GM21786 (cell line): ENCODE data around the gene FIBP.

Experiments
- ATAC-seq: cut with Tn5 transposase; IDR thresholded peaks from one replicate; pipeline ENCODE4 v1.9.1; 2021; ENCODE audit not compliant: unreplicated experiment

FIBP gene

DNA sequence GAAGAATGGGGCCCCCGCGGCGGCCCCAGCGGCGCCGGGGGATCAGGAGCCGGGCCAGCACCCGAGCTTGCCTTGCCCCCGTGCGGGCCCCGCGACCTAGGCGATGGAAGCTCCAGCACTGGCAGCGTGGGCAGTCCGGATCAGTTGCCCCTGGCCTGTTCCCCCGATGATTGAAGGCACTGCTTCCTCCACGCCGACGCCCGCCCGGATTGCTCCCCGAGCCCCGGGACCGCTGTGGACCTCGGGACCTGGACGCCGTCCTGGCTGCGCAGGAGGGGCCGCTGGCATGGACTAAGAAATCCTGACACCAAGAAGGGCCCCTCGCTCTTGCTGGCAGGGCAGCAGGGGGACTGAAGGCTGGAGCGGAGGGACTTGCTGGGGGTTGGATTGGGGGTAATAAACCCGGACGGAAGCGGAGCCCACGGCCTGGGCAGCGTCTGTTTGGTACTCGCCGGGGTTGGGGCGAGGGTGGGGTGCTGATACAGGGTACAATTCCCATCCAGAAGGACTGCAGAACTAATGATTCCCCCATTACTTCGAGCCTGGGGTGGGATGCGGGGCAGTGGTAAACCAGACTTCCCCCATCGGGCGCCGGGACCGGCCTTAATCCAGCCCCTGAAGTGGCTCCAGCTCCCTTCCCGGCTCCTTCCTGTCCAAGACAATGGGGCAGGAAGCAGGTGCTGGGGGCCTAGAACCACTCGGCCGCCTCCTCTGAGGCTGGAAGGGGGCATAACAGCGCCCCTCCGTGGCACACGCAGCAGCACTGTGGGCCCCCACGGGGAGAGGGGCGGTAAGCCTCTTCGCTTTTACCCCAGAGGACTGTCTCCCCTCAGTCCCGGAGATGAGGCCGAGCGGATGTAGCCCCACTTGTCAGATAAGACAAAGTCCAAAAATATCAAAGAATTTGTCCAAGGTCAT, 3.2 kb upstream of the FIBP start:
- ATAC-seq = no peak

DNA sequence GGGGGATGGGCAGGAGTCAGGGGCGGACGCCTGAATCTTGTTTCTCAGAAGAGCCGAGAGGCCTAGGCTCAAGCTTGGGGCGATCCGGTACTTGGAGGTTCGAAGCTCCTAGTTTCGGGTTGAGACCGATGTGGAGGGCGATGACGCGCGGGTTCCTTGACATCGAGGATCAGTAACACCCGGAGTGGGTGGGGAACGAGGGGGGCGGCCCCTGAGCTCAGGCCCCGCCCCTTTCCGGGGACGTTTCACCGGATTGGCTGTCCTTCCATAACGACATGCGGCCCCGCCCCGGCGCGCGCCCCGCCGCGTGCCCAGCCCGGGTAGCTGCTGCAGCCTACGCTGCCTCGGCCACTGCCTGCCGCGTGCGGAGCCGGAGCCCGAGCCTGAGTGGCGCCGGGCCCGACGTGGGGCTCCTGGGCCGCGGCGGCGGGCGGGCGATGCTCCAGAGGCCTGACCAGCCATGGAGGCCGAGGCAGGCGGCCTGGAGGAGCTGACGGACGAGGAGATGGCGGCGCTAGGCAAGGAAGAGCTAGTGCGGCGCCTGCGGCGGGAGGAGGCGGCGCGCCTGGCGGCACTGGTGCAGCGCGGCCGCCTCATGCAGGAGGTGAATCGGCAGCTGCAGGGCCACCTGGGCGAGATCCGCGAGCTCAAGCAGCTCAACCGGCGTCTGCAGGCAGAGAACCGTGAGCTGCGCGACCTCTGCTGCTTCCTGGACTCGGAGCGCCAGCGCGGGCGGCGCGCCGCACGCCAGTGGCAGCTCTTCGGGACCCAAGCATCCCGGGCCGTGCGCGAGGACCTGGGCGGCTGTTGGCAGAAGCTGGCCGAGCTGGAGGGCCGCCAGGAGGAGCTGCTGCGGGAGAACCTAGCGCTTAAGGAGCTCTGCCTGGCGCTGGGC, 2.3 kb upstream of the FIBP start, which contains the start of gene CCDC85B:
Gene CCDC85B (plus strand): TSS at position 350 of the 895 bp plus-strand sequence. CDS start 111 bp downstream, at position 461.
- peak; percentile 40 for ATAC-seq

DNA sequence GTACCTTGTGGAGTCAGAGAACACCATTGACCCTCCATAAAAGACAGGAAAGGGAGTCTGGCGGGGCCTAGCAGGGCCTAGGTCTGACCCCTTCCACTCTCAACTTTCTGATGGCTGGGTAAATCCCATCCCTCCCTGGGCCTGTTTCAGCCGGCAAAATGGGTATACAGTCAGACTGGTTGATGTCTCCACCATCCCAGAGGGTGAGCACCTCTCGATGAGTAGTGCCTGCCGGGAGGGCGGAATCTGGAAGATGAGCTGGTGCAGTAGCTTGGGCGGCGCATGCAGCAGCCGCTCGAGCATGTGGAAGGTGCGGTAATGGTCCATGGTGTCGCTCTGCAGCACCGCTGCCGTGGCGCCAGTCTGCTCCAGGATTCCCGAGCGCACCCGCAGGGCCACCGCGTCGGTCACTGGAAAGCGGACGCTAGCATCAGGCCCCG, 528 bp downstream of the FIBP start:
- no peak for ATAC-seq

DNA sequence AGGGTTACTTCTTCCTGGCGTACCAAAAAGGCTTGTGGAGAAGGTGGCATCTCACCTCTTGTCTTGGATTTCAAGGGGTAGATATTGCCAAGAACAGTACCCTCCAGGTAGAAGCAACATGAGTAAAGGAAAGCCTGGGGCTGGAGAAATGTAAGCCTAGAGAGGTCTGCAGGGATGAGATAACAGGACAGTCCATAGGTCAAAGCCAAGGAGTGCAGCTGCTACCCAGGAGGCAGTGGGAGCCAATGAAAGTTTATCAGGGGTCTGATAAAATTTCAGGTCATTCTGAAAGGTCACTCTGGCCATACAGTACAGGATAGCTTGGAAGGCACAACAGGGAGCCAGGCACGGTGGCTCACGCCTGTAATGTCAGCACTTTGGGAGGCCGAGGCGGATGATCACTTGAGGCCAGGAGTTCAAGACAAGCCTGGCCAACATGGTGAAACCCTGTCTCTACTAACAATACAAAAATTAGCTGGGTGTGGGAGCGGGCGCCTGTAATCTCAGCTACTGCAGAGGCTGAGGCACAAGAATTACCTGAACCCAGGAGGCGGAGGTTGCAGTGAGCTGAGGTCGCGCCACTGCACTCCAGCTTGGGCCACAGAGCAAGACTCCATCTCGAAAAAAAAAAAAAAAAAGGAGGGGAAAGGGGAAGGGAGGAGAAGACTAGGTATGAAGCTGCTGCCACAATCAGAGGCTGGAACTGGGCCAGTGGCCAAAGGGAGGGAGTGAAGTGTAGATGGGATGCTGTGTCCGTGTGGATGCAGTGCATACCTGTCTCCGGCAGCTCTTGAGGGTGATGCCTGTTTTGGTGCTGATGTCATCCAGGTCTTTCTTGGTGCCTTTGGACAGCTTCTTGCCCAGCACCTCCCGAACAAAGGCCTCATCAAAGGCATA, 1.2 kb downstream of the FIBP start:
- no peak for ATAC-seq

DNA sequence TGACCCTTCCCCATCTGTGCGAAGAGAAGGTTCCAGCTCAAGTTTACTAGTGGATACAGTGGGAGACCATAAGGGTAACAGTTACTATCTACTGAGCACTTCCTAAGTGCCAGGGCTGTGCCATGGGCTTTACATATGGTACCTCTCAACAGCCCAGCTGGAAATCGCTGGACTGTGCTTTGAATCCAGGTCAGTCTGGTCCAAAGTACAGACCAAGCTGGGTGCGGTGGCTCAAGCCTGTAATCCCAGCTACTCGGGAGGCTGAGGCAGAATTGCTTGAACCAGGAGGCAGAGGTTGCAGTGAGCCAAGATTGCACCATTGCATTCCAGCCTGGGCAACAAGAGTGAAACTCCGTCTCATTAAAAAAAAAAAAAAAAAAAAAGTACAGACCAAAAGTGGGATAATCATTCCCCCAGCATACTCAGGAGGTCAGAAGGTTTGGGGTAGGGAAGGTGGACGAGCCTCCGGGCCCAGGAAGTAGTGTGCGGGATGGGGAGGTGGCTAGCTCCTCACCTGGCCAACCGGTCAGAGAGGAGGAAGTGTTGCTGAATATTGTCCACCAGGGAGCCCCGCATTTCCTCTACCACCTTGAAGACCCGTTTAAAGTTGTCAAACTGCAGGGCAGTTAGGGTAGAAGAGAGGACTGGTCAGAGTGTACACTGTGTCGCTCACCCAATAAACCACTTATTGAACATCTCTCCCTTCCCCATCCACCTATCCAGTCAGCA, 2.3 kb downstream of the FIBP start:
- ATAC-seq = no peak

DNA sequence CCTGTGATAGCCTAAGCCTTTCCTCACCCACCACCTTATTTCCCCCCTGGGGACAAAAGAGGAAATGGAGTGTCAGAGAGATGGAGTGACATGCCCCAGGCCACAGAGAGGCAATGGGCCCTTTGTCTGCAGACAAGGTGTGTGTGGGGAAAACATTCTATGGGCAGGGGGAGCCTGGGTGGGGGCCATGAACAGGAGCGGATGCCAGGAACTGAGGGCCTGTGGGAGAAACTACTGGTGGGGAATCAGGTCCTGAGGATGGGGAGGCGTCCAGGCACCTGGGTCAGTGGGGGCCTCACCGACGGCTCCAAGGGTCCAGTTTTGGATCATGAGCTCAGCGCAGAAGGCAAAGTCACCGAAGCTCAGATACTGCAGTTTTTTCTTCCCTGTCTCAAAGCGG, 3.0 kb downstream of the FIBP start:
- no peak for ATAC-seq

DNA sequence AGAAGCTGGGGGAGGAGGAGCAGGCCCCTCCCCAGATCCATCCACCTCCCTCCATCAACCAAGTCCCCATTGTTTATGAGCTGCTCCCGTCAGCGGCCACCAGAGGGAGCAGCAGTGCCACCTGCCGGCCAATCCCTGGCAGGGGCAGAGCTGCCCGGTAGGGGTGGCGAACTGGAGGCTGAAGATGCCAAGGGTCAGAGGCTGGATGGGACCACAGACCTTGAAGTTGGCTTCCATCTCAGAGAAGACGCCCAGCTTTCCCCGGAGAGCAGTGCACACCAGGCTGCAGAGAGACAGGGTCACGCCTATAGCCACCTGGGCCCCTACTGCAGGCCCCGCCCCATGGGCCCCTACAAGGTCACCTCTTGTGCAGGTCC, 3.6 kb downstream of the FIBP start:
- no peak for ATAC-seq

DNA sequence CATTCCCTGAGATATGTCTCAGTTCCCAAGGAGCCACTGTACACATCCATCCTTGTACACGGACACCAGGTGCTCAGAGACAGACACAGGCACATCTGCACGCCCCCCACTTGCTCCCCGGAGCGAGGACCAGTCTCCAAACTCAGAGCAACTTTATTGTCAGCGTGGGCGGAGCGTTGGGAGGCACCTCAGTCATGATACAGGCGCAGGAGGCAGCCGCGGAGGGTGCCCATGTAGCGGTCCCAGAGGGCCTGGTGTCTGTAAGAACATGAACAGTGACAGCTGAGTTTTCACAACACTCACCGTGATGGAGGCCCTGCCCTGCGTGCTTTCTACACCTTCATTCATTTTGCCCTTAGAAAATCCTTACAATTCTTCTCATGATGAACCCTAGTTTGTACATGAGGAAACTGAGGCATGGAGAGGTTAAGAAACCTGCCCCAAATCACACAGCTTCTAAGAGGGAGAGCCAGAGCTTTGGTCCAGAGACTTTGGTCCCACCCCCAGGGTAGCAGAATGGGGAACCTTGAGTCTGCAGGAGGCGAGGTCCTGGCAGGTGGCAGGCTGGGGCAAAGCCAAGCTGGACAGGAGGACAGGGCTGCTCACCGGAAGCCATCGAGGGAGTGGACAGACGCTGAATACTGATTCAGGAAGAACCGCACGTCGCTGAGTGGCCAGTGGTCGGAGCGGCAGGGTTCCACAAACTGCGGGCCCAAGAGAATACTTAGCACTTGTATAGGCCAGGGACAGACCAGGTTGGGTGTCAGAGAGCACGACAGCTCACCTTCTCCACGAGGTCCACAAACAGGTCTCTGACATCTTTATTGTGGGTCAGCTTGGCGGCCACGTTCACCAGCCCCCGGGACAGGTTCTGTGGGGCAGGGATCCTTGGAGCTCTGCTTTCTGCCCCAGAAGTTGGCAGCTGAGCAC, 4.2 kb downstream of the FIBP start:
- ATAC-seq = no peak

DNA sequence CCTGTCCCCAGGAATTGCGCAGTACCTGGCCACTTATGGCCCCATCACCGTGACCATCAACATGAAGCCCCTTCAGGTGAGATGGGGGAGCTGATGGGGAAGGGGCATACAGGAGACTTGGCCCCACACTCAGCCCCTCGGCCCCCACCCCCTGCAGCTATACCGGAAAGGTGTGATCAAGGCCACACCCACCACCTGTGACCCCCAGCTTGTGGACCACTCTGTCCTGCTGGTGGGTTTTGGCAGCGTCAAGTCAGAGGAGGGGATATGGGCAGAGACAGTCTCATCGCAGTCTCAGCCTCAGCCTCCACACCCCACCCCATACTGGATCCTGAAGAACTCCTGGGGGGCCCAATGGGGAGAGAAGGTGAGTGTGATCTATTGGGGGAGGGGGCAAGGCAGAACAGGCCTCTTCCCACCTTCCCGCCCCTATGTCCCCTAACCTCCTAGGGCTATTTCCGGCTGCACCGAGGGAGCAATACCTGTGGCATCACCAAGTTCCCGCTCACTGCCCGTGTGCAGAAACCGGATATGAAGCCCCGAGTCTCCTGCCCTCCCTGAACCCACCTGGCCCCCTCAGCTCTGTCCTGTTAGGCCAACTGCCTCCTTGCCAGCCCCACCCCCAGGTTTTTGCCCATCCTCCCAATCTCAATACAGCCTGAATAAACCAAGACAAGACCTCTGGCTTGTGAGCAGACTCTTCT, 5.1 kb downstream of the FIBP start:
- no peak for ATAC-seq

DNA sequence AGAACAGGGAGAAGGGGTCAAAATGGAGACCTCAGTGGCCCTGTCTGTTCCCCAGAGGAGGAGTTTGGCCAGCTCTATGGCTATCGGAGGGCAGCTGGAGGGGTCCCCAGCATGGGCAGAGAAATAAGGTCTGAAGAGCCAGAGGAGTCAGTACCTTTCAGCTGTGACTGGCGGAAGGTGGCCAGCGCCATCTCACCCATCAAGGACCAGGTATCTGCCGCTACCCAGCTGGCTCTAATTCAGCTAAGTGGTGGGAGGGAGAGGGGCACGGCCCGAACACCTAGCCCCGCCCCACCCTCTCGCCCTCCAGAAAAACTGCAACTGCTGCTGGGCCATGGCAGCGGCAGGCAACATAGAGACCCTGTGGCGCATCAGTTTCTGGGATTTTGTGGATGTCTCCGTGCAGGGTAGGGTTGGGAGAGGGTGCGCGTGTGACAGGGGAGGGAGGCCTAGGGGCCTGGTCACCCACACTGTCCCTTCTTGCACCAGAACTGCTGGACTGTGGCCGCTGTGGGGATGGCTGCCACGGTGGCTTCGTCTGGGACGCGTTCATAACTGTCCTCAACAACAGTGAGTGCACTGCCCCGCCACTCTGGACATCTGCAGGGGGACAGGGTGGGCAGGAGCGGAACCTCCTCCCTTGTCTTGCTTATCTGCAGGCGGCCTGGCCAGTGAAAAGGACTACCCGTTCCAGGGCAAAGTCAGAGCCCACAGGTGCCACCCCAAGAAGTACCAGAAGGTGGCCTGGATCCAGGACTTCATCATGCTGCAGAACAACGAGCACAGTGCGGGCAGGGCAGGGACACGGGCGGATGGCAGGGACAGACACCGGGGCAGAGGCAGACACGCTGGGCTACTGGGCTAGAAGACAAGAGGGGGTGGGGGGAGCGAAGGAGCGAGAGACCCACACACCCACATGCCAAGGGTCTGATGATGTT, 5.9 kb downstream of the FIBP start:
- no peak for ATAC-seq

DNA sequence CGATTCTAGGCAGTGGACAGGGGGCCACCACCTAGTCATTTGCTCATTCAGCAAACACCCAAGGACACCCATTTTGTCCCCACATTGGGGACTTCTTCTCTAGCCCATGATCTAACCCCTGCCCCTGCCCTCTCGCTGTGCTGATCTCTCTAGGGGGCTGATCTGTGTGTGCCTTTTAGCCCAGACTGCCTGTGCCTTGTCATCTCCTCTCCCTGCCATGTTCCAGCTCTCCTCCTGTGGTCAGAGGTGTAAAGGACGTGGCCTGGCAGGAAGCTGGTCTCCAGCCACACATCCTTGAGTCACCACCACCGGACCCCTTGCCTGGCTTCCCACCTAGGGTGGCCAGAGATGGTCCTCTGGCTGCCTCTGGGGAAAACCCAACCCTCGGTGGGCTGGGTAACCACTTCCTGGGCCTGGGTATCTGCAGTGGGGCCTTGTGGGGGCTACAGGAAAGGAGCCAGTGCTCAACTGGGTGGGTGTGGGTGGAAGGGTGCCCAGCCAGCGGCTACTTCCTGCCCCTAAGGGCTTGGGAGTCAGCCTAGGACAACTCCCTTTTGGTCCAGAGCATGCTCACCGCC, 7.3 kb downstream of the FIBP start:
- no peak for ATAC-seq

DNA sequence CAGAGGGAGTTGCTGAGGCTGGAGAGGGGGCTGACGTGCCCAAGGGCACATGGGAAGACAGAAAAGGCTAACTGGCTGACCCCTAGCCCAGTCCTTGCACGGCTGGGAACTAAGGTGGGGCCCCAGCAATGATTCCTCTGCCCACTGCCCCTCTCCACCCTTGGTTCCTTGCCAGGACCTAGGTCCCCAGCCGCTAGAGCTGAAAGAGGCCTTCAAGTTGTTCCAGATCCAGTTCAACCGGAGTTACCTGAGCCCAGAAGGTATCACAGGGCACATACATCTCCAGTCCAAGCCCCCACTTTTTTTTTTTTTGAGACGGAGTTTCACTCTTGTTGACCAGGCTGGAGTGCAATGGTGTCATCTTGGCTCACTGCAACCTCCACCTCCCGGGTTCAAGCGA, 8.2 kb downstream of the FIBP start:
- ATAC-seq = no peak

DNA sequence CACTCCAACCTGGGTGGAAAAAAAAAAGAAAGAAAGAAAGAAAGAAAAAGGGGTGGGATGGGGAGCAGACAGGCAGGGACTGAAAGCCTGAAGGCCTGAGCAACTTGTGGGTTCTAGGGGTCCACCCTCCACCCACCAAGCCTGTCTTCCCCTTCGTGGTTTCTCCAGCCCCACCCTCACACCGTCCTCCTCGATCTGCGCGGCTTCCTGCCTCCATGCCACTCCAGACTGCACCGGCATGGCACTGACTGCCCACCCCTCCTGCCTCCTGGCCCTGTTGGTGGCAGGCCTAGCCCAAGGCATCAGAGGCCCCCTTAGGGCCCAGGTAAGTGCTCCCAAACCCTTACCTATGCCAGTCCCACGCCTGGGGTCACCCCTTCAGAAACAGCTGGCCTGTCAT, 8.7 kb downstream of the FIBP start, which contains the start of gene CTSW:
Gene CTSW (plus strand): TSS at position 221 of the 400 bp plus-strand sequence. CDS start 18 bp downstream, at position 239.
- no peak for ATAC-seq

DNA sequence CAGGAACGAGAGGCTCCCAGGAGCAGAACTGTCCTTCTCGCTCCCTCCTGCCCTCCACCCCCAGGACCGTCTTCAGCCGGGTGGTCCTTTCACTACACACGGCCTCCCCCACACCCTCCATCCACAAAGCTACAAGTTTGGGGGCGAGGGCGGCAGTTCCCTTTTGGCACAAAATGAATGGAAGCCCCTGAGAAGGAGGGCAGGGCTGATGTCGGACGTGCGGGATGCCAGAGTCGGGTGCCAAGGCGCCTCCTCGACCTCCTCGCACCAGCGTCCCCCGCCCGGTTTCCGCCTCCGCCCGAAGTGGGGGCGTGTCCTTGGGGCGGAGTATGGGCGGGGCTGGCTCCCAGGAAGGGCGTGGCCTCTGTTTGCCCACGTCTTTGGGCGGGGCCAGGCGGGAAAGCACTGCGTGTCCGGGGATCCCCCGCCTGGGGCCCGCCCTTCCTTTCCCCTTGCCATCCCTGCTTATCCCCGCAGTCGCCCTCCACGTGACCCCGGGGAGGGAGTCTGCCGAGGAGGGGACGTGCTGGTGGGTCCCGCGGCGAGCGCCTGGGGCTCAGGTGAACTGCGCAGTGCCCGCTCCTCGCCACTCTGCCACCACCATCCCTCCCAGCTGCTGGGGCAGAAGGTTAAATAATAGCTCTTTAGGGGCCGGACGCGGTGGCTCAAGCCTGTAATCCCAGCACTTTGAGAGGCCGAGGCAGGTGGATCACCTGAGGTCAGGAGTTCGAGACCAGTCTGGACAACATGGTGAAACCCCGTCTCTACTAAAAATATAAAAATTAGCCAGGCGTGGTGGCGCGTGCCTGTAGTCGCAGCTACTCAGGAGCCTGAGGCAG, 14.7 kb downstream of the FIBP start:
- peak; percentile 83 for ATAC-seq

DNA sequence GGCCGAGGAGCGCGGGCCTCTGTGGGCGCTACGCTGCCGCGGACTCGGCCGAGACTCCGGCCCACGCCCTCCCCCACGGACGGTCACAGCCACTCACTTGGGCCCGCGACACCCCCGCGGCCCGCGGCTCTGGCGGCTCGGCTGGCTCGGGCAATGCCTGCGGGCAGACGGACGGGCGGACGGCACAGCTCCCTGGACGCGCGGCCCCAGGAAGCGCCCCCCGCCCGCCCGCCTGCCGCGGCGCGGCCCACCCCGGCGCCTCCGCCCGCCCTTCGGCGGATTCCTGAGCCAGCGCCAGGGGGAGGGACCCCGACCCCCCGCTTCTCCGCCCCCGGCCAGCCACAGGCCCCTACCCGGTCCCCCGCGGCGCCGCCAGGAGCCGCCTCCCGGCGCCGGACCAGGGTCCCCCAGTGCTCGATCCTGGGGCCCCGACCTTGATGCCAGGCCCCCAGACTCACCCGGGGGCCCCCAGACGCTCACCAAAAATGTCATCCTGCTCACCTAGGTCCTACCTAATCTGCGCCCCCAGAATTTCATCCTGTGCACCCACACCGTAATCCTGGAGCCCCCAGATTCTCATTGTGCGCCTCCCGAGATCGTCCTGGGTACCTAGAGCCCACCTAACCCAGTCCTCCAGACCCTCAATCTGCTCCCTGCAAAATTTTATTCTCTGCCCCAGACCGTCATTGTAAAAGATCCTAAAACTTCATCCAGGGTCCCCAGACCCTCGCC, 15.5 kb downstream of the FIBP start, which contains the start of gene EFEMP2:
Gene EFEMP2 (minus strand): TSS at position 215 of the 732 bp plus-strand sequence. CDS start 446 bp downstream, outside the sequence.
- ATAC-seq = no peak
